Islet of Langerhans (tissue), 1 donor: ENCODE results near the gene CD46.
A peak's percentile ranks its signal among the peaks of the same experiment; 100 is the strongest.

Source experiments
- FAIRE-seq: peaks from one replicate; lab custom pipeline; 2011; peaks lifted over from hg19 to GRCh38; lab: Jason Lieb, UNC

CD46 gene

GRCh38 chr1:207814469-207814868 is 62.6 kb downstream of the CD46 start:
- no peak for FAIRE-seq

DNA sequence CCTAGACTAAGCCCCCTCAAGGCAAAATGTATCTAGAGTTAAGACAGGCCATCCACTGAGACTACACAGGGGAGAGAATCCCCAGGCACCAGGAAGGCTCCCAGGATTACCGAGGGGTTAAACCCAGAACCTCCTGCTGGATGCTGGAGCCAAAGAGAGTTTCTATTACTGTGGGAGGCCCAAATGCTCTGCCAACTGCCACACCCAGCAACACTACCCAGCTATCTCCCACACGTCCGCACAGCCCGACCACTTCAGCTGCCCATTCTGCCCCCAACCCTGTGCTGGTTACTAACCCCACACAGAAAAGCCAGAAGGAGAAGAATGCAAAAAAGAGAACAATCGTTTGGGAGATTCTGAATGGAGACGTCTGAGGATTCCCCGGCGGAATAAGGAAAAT is 63.6 kb downstream of the CD46 start:
- FAIRE-seq, result no peak

GRCh38 chr1:207815913-207816291 is 64.0 kb downstream of the CD46 start:
- no peak for FAIRE-seq

DNA sequence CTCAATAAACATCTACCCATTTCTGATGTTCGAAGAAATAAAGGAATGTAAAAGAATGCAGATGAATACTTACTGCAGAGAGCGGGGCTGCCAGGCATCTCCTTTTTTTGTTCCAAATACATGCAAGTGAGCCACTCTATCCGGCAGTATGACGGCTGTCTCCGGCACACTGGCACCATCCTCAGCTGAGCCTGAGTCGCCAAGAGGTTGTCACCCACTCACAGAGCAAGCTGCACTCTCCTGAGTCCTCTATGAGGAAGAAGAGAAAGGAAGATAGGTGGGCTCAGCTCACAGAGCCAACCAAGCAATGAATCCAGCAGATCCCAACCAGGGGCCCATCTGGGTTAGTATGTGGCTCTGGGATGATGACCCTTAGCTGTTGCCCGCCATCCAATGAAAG is 65.3 kb downstream of the CD46 start:
- no peak for FAIRE-seq

GRCh38 chr1:207817778-207818751 is 66.2 kb downstream of the CD46 start:
- no peak for FAIRE-seq

DNA sequence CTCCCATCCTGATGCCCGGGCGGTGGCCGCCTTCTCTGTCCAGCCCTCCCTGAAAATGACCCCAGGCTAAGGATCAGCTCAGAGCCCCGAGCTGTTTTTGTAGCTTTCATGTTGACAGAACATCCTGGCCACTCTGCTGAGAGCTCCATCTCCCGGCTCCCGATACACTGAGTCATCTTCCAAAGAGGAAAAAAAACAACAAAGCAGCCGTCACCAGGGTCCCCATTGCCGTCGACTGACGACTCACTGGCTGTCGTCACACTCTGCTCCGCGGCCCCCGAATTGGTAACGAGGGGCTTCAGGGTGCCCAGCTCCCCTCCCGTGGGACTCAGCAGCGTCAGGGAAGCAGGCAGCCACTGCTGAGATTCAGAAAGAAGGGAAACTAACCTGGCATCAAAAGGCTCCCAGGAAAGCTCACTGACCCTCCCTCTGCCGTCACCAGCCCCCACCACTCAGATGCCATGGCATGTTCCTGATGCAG is 67.2 kb downstream of the CD46 start:
- no peak for FAIRE-seq

- no peak for FAIRE-seq
Measured at GRCh38 chr1:207820568-207821463, 69.0 kb downstream of the CD46 start.

- no peak for FAIRE-seq
Measured at GRCh38 chr1:207821464-207822045, 69.7 kb downstream of the CD46 start.

- no peak for FAIRE-seq
Measured at GRCh38 chr1:207822124-207822601, 70.3 kb downstream of the CD46 start.

DNA sequence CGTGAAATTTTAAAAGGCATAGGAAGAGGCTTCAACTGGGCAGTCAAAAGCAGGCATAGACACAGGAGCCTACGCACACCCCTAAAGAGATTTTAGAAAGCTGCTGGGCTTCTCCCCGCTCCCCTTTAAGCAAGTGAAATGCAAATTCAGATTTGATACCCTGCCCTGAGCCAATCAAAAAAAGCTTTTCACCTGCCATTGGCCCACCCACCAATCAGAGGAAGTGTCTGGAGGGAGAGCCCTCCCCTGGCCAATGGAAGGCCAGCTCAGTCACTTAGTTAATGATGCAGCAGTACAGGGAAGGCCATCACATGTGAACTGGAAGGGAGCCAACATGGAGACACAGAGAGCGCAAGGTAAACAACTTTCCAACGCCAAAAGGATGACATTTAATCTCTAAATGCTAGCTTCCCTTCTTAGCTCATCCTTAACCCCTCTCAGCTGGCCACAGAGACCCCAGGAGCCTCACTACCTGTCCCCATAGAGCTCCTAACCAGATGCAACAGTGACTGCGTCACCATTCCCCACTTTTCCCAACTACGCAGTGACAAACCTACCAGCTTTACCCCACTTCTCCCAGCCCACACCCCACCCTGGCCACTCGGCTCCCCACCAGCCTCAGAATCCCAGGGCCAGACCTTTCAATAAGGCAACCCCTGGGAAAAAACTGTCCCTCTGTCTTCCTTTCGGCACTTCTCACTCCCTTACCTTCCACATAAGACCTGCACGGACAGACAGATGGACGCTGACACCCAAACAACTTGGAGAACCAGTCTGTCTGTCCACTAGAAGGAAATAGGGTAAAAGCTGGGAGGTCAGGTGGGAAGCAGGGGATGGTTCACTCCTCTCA is 71.0 kb downstream of the CD46 start:
- peak; percentile 77 for FAIRE-seq

DNA sequence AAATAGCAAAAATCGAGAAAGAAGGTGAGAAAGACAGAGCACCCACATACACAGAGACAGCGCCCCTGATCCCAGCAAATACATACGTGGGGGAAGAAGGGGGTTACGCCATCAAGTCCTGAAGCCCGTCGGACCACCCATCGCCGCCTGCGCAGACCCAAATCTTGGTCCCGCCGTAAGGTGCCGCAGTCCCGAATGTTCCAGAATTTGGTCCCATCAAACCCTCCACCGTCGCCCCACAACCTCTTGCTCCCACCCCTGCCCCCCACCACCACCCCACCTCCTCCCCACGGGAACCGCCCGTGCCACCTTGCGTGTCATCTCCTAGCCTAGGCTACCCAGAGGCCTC is 71.7 kb downstream of the CD46 start:
- no peak for FAIRE-seq

DNA sequence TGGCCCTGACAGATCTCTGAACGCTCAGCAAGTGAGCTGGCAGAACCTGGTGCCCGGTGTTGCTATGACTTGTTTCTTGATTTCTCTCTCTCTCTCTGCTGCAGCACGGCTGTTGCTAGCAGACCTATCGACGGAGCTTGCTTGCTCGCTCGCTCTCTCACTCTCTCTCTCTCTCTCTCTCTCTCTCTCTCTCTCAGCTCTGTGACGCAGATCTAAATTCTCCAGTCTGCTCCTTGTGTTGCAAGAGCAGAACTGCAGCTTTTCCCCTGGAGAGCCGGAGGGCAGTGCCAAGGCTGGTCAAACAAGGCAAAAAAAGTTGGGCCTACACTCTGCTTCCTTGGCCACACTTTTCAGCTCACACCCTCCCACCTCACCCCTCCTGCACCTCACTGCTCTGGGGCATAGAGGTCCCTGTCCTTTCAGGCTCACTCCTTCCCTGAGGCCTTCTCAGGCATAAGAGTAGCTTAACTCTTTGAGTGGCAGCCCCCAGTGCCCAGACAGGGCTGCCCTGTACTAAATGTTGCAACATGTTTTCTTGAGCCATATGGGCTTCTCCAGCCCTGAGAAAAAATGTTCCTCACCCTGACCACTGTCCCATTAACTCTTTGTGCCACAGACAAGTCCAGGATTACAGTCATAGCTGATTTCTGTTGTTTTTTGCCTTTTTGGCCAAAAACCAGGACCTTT is 72.2 kb downstream of the CD46 start:
- FAIRE-seq, result peak; percentile 76

GRCh38 chr1:207824691-207825408 is 73.0 kb downstream of the CD46 start:
- FAIRE-seq, result no peak

GRCh38 chr1:207825409-207825695 is 73.5 kb downstream of the CD46 start:
- FAIRE-seq, result no peak

DNA sequence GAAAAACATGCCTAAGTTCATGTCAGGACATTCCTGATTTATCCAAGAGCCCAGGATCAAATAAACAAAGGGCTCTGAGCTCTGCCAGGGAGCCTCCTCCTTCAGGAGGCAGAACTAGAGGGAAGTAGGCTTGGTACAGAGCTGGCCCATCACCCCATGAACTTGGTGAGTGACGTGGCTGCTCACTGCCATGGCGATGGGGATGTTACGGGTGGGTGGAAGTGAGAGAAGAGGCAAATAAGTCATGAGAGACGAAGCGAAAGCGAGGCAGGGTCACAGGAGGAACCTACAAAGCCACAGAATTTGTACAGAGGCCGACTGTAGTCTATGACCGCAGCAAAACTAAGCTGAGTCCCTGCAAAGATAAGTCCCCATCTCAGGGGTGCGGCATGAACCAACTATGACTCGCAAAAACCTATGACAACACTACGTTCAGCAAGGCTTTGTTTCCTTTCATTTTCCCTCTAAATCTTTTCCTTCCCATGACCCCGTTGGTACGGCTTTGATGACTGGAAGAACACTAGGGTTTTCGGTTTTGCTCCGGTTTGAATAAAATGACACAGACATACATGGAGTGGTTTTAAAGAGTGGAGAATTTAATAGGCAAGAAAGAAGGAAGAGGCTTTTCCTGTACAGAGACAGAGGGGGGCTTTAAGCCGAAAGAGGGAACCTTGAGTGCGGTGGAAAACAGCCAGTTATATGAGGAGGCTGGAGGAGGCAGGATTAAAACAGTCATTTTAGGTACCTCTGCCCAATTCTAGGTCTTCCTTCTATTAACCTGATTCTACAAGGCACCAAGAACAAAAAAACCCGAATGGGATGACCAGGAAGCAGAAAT is 74.1 kb downstream of the CD46 start:
- no peak for FAIRE-seq

DNA sequence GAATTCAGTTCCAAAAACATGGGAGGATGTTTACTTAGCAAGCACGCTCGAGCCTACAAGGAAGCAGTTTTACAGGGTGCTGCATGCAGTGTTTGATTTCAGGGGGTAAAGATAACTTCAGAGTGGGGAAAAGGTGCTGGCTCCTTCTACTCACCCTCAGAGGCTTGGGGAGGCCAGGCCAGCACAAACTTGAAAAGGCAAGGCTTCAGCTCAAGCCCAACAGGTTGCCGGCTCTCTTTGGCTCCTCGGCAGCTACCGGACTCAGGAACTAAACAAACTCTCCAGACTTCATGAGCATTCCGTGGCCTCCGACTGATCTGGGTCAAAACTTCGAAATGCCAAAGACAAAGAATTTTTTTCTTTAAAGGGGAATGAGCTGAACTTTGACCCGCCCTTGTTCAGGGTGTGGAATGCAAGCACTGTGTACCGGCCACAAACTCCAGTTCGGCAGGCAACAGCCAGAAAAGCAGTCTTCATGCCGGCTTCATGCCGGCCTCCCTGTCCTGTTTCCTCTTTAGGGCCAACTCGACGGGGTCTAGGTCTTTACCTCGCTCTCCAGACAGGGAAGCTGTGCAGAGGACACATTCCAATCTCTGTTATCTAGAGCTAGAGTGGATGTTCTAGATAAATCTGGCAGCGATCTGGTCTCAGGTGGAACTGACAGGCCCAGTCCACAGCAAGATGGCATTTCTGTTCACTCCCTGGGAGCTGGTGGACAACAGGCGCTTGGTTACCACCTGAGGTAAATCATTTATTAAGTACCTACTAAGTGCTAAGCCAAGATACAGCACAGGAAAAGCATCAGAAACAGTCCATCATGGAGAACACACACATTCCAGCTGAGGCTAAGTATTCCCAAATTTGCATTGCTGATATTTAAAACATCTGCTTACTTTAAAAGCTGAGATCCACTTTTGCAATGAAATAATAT is 75.0 kb downstream of the CD46 start:
- FAIRE-seq, result no peak

GRCh38 chr1:207827488-207827830 is 75.6 kb downstream of the CD46 start:
- FAIRE-seq, result no peak

- FAIRE-seq, result no peak
Measured at GRCh38 chr1:207828046-207828445, 76.2 kb downstream of the CD46 start.
